ENCODE data around the gene RFC5.
"Not testable (repeated sequence)": the region's sequence is repeated elsewhere in the genome, so short reads cannot be mapped to it uniquely, and the experiment has no call there.

RFC5 gene

GRCh38 chr12:118063576-118064391 is 47.3 kb downstream of the RFC5 start:
- Mint-ChIP-seq H3K27me3 (peaks cover 25% of the 10 kb centered on the region), H3K27ac (peak overlapping the region; percentile 85), H3K4me1 (peaks cover 75% of the 10 kb centered on the region), H3K4me3 (peak overlapping the region; percentile 96), H3K36me3 (peaks cover 4% of the 10 kb centered on the region), H3K9me3 (no peaks in the 10 kb centered on the region)
- CTCF ChIA-PET: interaction anchor here (0.7 to 3.6 kb wide), 8 partner anchors 8 to 312 kb away, joined by 3 to 10 read pairs (median 6); partner anchors contain the start of gene SUDS3
- no peak for DNase-seq

DNA sequence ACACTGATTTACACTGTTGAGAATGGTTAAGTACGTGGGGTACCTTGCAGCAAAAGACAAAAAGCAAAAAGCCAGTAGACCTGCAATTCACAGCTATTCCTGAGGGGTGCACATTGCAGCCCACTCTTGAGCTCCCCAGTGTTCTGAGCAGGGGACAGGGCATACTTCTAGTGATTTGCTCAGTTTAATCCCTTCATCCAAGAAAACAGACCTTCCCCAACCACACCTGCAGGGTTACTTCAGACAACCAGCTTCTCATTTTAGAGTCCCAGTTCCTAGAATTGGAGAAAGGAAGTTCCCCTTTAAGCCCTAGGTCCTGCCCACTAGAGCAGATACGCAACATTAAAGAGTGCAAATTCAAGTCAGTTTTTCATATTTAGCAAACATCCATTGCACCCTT is 48.1 kb downstream of the RFC5 start:
- H3K9me3 Mint-ChIP-seq: no peaks in the 10 kb centered on the region
- peaks cover 25% of the 10 kb centered on the region for H3K27me3 Mint-ChIP-seq
- peak; percentile 40 for DNase-seq
- H3K27ac Mint-ChIP-seq: peak overlapping the region; percentile 85
- CTCF ChIA-PET: interaction anchor here (1.1 to 3.6 kb wide), 5 partner anchors 8 to 312 kb away, joined by 3 to 10 read pairs (median 9); partner anchors contain the start of gene SUDS3
- peak overlapping the region; percentile 96 for H3K4me3 Mint-ChIP-seq
- peaks cover 69% of the 10 kb centered on the region for H3K4me1 Mint-ChIP-seq
- H3K36me3 Mint-ChIP-seq: peaks cover 3% of the 10 kb centered on the region

GRCh38 chr12:118065380-118065779 is 48.9 kb downstream of the RFC5 start:
- Mint-ChIP-seq H3K9me3 (no peaks in the 10 kb centered on the region), H3K27me3 (peaks cover 25% of the 10 kb centered on the region), H3K4me3 (peak overlapping the region; percentile 96), H3K27ac (peak overlapping the region; percentile 85), H3K36me3 (peaks cover 3% of the 10 kb centered on the region), H3K4me1 (peaks cover 61% of the 10 kb centered on the region)
- DNase-seq: no peak
- CTCF ChIA-PET: interaction anchor here (1.1 to 3.6 kb wide), 4 partner anchors 9 to 311 kb away, joined by 3 to 10 read pairs (median 8); partner anchors contain the start of gene SUDS3

GRCh38 chr12:118068445-118068844 is 51.9 kb downstream of the RFC5 start:
- Mint-ChIP-seq H3K27ac (no peak overlapping the region), H3K4me1 (peaks cover 49% of the 10 kb centered on the region), H3K9me3 (no peaks in the 10 kb centered on the region), H3K4me3 (no peak overlapping the region), H3K36me3 (peaks cover 3% of the 10 kb centered on the region), H3K27me3 (peaks cover 25% of the 10 kb centered on the region)
- CTCF ChIA-PET: interaction anchor here (0.6 kb wide), 1 partner anchor 10 kb away, joined by 3 read pairs; no protein-coding TSS in a partner anchor
- DNase-seq: no peak

DNA sequence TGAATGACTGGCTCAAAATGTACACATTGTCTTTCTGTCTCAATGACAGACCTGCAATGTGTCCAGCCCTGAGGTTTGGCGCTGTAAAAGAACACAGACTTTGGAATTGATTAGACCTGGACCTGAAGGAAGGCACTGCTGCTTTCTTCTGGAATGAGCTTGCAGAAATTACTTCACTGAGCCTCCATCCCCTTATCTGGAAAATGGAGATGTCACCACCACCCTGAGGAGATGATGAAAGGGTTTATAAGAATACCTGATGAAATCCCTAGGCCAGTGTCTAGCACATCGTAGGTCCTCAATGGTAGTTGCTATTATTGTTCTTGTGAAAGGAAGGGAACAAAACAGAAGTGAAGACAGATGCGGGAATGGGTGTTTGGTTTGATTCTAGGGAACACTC is 54.1 kb downstream of the RFC5 start:
- no peak for DNase-seq
- H3K4me3 Mint-ChIP-seq: no peak overlapping the region
- no peaks in the 10 kb centered on the region for H3K9me3 Mint-ChIP-seq
- CTCF ChIA-PET: no interaction called here
- H3K4me1 Mint-ChIP-seq: peaks cover 27% of the 10 kb centered on the region
- H3K36me3 Mint-ChIP-seq: peaks cover 1% of the 10 kb centered on the region
- no peak overlapping the region for H3K27ac Mint-ChIP-seq
- peaks cover 25% of the 10 kb centered on the region for H3K27me3 Mint-ChIP-seq

GRCh38 chr12:118073768-118074167 is 57.3 kb downstream of the RFC5 start:
- Mint-ChIP-seq H3K4me3 (no peak overlapping the region), H3K27ac (no peak overlapping the region)

GRCh38 chr12:118081521-118081920 is 65.0 kb downstream of the RFC5 start:
- H3K27ac Mint-ChIP-seq, DNase-seq, H3K9me3 Mint-ChIP-seq, H3K4me3 Mint-ChIP-seq, CTCF ChIA-PET, H3K4me1 Mint-ChIP-seq, H3K27me3 Mint-ChIP-seq, H3K36me3 Mint-ChIP-seq: not testable (repeated sequence)

More at GRCh38 chr12:118073768-118074167, 57.3 kb downstream of the RFC5 start:
- DNase-seq: no peak
- no peaks in the 10 kb centered on the region for H3K36me3 Mint-ChIP-seq
- H3K27me3 Mint-ChIP-seq: no peaks in the 10 kb centered on the region
- no peaks in the 10 kb centered on the region for H3K9me3 Mint-ChIP-seq
- H3K4me1 Mint-ChIP-seq: no peaks in the 10 kb centered on the region
- CTCF ChIA-PET: interaction anchor here (0.6 kb wide), 1 partner anchor 197 kb away, joined by 4 read pairs; no protein-coding TSS in a partner anchor
